Stimulated activated CD8-positive, alpha-beta memory T cell treated with anti-CD3 and anti-CD28 coated beads, Interleukin-4, amount 100 ng/mL, for 1 hour (primary cell): ENCODE measurements around the gene VEGFB.

ENCODE experiments used
- DNase-seq, 2 donors: peaks; one replicate each; pipeline ENCODE4 v3.0.0-alpha.2; 2020; ENCODE audit warnings: low read depth in 2 of 2, low spot score in 1 of 2

The VEGFB gene

GRCh38 chr11:64230171-64230984 is 4.0 kb upstream of the VEGFB start, which contains the start of gene DNAJC4:
Gene DNAJC4, plus strand, starts transcription at chr11:64230548. Its CDS starts 307 bp downstream, at chr11:64230855.
- DNase-seq, result peak; percentile 73 to 79

DNA sequence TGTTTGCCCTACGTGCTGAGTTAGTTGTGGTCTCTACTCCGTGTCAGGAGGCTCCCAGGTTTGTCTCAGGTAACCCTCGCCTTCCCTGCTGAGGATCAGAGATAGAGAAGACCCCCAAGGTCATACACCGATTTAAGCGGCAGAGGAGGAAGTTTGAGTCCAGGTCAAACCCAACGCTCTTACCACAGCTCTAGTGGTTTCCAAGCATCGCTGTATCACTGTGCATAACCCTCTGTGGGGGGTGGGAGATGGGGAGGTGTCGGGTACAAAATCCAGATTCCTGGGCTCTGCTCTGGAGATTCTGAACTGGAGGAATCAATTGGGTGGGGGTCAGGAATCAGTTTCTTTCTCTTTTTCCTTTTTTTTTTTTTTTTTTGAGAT is 3.4 kb upstream of the VEGFB start:
- no peak for DNase-seq

DNA sequence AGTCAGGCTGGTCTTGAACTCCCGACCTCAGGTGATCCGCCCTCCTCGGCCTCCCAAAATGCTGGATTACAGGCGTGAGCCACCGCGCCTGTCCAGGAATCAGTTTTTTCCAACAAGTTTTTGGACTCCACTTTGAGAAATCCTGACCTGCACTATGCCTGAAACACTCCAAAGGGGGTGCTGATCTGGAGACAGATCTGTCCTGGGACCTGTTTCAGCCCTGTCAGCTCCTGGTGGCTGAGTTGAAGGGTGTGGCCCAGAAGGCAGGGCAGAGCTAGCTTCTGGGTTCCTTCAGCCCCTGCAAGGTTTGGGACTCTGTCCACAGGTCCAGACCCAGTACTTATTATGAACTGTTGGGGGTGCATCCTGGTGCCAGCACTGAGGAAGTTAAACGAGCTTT is 2.8 kb upstream of the VEGFB start:
- no peak for DNase-seq

DNA sequence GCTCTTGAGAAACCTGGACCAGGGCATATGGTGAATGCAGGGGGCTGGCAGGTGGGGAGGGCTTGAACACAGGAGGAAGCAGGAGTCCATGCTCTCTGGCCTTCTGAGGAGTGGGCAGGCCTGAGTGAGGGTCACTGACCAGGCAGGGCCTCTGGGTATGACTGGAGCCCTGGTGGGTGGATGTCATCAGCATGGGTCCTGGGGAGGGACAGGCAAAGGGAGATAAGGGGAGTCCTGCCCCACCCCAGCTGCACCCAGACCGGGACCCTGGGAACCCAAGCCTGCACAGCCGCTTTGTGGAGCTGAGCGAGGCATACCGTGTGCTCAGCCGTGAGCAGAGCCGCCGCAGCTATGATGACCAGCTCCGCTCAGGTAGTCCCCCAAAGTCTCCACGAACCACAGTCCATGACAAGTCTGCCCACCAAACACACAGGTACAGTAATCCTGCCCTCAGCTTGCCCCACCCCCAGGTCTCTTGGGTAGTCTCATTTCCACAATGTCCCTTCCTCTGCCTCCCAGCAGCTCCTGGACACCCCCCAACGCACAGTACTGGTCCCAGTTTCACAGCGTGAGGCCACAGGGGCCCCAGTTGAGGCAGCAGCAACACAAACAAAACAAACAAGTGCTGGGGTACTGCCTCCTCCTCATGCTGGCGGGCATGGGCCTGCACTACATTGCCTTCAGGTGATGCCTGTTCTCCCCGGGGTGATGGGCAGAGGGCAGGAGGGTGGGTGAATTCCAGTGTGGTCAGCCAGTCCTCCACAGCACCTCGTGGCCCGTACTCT is 2.0 kb upstream of the VEGFB start:
- DNase-seq, result no peak

DNA sequence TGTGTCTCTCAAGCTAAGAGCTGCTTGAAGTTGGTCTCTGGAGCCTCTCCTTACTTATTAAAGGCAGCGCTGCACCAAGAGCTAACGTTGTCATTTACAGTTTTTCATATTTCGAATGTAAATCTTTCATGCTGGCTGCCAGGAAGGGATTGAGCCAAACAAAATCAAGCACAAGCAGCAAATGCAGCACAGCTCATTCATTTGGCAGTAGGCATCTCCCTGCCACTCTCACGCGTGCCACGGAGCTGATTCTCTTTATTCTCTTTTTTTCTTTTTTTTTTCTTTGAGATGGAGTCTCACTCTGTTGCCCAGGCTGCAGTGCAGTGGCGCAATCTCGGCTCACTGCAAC is 1.4 kb upstream of the VEGFB start:
- no peak for DNase-seq

- DNase-seq, result no peak
Observed at GRCh38 chr11:64234647-64235379, 429 bp downstream of the VEGFB start.

DNA sequence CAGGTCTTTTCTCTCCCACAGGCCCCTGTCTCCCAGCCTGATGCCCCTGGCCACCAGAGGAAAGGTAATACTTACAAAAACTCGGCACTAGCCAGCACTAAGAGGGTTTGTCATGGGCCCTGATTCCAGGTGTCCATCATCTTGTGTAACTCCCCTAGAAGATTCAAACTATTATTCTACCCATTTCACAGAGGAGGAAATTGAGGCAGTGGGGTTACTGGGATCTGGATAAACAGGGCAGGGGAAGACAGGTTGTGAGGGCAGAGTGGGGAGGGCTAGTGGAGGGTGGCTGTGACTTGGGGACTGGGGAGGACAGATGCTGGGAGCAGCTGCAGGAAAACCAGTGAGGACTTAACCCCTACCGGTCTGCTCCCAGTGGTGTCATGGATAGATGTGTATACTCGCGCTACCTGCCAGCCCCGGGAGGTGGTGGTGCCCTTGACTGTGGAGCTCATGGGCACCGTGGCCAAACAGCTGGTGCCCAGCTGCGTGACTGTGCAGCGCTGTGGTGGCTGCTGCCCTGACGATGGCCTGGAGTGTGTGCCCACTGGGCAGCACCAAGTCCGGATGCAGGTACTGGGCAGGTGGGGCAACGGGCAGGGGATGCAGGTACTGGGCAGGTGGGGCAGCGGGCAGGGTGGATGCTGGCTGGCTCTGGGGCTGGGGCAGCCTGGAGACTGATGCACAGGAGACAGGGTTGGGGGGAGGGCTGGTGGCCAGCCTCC is 1.2 kb downstream of the VEGFB start:
- no peak for DNase-seq

DNA sequence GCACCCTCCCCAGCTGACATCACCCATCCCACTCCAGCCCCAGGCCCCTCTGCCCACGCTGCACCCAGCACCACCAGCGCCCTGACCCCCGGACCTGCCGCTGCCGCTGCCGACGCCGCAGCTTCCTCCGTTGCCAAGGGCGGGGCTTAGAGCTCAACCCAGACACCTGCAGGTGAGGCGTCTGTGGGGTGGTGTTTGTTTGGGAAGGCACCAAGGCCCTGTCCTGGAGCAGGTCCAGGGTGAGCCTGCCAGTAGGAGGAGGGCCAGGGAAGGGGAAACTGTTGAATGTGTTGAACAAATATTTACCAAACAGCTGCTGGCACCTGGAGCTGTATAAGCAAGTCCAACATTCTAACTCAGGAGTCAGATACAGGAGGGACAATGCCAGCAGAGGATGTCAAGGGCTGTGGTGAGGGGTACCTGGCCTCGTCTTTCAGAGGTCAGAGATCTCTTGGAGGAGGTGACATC is 3.1 kb downstream of the VEGFB start:
- DNase-seq, result no peak

DNA sequence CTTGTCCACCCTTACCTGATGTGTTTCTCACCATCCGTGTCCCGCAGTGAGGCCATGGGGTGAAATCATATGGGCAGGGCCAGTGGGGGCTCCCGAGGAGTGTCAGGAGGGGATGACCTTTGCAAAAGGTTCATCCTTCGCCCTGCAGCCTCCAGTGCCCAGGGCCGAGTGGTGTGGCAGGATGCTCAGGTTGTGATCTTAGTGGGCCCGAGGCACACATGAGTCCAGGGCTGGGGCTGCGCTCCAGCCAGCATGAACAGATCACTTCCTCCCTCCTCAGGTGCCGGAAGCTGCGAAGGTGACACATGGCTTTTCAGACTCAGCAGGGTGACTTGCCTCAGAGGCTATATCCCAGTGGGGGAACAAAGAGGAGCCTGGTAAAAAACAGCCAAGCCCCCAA is 3.7 kb downstream of the VEGFB start:
- DNase-seq, result no peak

- DNase-seq, result no peak
Observed at GRCh38 chr11:64238999-64239398, 4.6 kb downstream of the VEGFB start.

- no peak for DNase-seq
Observed at GRCh38 chr11:64239662-64240434, 5.5 kb downstream of the VEGFB start.

GRCh38 chr11:64240435-64241240 is 6.3 kb downstream of the VEGFB start, which contains the start of gene FKBP2:
Gene FKBP2, plus strand, starts transcription at chr11:64241095. Its CDS starts 1,293 bp downstream, at chr11:64242388.
- DNase-seq, result peak; percentile 95 to 97

DNA sequence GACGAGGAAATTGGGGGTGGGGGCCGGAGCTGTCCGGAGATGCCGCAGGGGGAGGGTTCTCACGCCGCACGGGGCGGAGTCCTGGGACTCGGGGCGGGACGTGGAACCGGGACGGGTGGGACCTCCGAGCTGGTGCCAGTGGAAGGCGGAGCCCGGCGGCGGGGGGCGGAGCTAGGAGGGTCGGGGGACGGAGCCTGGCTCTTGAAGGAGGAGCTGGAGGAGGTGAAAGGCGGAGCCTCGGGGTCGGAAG is 6.8 kb downstream of the VEGFB start:
- peak; percentile 97 to 99 for DNase-seq

DNA sequence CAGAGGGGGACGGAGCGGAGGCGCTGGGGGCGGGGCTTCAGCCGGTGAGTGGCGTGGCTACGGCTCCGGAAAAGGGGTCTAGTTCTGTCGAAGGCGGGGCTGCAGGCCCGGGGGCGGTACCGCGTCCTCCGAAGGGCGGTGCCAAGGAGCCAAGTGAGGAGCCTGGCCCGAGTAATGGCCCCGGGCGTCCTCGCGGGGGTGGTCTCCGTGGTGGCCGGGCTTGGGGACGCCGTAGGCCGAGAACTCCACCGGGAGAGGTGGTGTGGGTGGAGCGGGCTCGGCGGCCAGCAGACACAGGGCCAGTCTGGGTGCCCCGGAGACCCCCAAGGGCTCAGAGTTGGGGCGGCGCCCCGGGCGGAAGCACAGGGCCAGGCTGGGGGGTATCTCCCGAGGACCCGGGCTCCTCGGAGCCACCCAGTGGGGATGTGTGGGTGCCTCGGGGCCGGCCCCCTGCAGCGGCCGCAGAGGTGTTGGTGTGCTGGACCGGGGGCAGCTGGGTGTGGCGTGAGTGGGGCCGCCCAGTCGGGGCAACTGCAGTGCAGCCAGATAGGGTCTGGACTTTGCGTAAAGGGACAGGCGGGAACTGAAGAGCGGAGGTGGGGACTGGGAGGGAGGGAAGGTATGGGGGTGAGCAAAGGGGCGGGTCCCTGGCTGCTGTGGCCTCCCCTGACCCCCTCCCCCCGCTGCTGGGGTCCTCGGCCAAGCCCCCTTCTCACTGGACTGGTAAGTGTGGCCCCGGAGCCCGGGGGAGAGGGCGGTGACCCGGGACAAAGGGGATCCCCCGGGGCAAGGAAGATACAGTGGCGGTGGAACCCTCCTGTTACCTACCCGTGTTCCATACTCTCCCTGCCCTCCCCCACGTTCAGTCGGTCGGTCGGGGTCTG is 7.3 kb downstream of the VEGFB start:
- DNase-seq, result no peak

DNA sequence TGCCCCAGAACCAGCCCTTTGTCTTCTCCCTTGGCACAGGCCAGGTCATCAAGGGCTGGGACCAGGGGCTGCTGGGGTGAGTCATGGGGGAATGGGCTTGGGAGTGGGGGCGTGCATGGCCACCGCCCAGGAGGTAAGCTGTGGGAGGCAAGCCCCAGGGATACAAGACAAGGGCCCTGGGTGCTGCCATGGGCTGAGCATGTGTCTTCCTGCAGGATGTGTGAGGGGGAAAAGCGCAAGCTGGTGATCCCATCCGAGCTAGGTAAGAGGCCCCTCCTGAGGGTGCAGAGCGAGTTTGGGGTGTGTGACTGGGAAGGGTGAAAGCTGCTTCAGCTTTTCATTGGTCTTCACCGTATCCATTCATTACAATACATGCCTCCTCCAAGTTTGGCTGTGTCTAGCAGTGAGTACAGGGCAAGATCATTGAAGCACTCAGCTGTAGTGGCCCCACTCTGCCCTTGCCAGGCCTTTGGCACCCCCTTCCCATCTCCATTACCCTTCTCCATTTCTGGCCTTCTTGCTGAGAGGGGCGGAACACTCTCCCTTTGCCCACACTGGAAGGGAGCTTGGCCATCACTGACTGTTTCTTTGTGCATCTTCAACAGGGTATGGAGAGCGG is 9.0 kb downstream of the VEGFB start:
- DNase-seq, result no peak

DNA sequence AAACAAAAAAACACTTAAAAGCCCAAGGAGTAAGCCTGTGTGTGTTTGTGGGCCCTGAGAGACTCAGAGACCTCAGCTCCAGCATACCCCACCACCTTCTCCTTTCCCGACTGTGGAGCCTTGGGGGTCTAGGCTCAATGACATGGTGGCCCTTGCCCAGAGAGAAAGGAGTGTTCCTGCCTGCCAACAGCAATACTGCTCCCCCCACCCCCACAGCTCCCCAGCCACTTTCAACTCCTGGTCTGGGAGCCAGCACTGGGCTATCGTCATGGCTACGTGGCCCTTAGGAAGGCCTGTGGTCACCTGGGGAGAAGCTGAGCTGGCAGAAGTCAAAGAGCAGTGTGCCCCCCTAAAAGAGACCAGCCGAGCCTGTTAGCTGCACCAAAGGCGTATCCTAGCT is 9.7 kb downstream of the VEGFB start:
- no peak for DNase-seq

- DNase-seq, result no peak
Observed at GRCh38 chr11:64244966-64245365, 10.6 kb downstream of the VEGFB start.

DNA sequence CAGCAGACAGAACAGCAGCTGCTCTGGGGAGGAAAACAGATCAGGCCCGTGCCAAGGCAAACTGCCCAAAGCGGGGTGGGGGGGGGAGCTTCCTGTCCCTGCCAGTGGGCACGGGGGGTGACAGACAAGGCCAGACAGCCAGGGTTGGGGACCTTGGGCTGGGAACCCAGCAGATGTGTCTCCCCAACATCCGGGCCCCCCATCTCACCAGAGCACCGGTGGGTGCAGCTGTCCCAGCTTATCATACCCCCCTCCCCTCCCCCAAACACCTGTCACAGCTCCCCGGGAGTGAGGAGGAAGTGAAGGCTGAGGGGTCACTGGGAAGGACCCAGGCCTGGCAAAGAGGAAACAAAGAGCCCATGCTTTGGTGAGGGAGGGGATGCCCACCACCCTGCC is 11.0 kb downstream of the VEGFB start:
- DNase-seq, result no peak
